ENCODE results near the gene FXR2.
A peak's percentile ranks its signal among the peaks of the same experiment; 100 is the strongest.
"Not testable (repeated sequence)": the region's sequence is repeated elsewhere in the genome, so short reads cannot be mapped to it uniquely, and the experiment has no call there.

The FXR2 gene

GRCh38 chr17:7627250-7628121, 12.8 kb upstream of the FXR2 start, which contains the start of gene SAT2:
Gene SAT2 (minus strand): TSS chr17:7627821. CDS start chr17:7627635, 186 bp downstream.
- peak; percentile 88 for DNase-seq

GRCh38 chr17:7626956-7627249, 12.2 kb upstream of the FXR2 start:
- no peak for DNase-seq

- no peak for DNase-seq
Observed at GRCh38 chr17:7626307-7626706, 11.6 kb upstream of the FXR2 start.

DNA sequence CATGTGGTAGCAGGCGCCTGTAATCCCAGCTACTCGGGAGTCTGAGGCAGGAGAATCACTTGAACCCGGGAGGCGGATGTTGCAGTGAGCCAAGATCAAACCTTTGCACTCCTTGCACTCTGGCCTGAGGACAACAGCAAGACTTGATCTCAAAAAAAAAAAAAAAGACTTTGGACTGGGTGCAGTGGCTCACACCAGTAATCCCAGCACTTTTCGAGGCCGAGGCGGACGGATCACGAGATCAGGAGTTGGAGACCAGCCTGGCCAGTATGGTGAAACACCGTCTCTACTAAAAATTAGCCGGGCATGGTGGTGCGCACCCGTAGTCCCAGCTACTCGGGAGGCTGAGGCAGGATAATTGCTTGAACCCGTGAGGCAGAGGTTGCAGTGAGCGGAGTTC, 11.1 kb upstream of the FXR2 start:
- not testable (repeated sequence) for DNase-seq

GRCh38 chr17:7623661-7624060, 9.0 kb upstream of the FXR2 start:
- no peak for DNase-seq

- no peak for DNase-seq
Observed at GRCh38 chr17:7620835-7621234, 6.1 kb upstream of the FXR2 start.

- DNase-seq, result no peak
Observed at GRCh38 chr17:7618608-7619007, 3.9 kb upstream of the FXR2 start.

DNA sequence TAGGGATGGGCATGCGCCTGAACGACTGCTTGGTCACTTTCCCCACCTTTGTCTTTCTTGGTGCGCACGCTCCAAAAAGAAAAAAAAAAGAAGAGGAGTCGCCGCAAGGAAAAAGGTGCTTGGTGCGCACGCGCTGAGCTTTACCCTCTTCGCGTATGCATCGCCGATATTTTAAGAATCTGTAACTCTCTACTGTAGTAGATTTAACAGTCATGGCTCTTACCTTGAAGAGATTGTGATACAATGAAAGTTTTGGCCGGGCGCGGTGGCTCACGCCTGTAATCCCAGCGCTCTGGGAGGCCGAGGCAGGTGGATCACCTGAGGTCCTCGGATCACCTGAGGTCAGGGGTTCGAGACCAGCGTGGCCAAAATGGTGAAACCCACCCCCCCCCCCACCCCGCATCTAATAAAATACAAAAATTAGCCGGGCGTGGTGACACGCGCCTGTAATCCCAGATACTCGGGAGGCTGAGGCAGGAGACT, 609 bp upstream of the FXR2 start:
- no peak for DNase-seq

GRCh38 chr17:7613769-7614424, 800 bp downstream of the FXR2 start:
- DNase-seq, result peak; percentile 37

DNA sequence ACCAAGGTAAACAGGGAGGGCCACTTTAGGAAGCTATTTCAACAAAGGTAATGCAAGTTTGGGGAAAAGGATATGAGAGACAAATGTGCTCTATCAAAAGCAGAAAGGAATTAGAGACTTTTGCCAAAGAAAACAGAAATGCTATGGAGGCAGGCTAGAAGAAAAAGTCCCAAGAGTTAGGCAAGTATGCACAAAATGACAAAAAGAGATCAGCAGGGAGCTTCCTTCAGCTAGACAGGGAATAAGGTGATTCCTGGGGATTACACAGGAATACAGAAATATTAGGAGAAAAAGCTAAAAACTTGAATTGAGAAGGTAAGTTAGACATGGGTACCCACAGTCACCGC, 2.4 kb downstream of the FXR2 start:
- no peak for DNase-seq

GRCh38 chr17:7611635-7612293, 2.9 kb downstream of the FXR2 start:
- no peak for DNase-seq

GRCh38 chr17:7610641-7611040, 4.1 kb downstream of the FXR2 start:
- no peak for DNase-seq

DNA sequence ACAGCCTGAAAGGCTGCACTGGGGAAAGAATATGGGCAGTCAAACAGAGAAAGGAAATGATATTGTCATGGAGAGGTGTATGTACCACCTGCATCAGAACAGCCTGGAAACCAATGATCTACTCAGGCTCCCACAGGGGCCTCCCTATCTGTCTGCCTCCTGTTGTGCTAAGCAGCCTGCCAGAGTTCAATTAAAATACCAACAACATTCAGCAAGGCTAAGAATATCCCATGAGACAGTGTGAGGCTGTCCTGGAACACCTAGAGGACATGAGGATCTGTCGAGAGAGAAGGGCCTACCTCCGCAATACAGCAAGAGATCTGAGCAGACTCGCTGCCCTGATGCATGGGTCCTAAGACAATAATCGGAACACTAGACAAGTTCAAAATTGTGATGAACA, 8.4 kb downstream of the FXR2 start:
- no peak for DNase-seq

GRCh38 chr17:7597561-7597960, 17.1 kb downstream of the FXR2 start:
- DNase-seq, result not testable (repeated sequence)

DNA sequence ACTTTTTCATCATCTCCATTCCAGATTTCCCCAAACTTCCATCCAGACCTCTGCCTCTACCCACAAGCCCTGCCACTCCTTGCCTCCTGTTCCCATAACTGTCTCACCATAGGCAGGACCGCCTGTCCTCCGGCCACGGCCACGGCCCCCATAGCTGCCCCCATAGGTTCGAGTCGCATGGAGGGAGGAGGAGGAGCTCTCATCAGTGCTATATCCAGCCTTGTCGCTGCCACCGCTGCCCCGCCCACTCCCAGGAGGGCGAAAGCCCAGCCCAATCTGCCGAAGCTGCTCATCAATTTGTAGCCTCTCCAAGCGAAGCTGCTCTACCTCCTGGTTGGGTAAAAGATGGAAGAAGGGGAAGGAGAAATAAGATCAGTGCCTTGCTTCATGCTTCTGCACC, 21.4 kb downstream of the FXR2 start:
- DNase-seq, result no peak

DNA sequence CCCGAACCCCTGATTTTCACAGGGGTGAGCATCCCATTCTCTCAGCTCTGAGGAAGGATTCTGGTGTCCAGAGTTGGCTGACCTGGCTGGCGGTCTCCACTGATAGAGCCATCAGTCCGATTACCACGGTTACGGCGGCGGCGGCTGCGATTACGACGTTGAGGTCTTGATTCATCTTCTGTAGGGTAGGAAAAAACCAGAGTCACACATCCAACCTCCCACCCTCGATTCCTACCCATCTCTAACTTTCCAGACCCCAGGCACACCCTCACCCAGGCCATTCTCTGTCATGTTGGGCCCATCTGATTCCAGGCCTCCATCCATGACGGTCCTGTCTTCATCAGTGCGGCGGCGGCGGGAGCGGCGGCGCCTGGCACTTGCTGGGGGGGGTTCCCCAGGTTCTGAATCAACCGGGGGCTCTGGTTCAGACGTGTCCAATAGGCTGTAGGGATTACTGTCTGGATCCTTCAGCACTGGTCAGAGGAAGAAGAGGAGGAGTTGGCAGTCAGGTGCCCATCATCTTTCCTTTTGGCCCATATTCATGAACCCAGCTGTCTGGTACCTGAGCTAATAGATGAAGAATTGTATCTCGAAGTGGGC, 22.2 kb downstream of the FXR2 start:
- no peak for DNase-seq

DNA sequence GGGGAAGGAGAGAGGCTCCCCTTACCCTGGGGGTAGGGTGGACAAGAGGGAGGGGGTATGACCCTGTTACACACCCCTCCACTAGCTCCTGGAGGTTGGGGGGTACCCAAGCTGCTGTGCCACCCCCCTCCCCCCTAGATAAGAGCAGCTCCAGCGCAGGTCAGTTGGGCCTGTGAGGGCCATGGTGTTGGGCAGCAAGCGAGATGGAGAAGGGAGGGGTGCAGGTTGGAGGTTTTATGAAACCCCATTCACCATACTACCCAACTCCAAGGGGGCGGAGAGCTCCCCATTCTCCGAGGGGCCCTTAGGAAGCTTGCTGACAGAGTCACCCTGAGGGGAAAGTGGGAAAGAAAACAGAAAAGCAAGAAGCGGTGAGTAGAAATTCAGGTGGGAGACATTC, 23.1 kb downstream of the FXR2 start:
- DNase-seq, result no peak

- DNase-seq, result peak; percentile 48
Observed at GRCh38 chr17:7590743-7591142, 24.0 kb downstream of the FXR2 start.

GRCh38 chr17:7589891-7590691, 24.6 kb downstream of the FXR2 start, which contains the start of gene SOX15:
Gene SOX15 (minus strand): TSS chr17:7590094. CDS start chr17:7589676, 418 bp downstream.
- peak; percentile 59 for DNase-seq

DNA sequence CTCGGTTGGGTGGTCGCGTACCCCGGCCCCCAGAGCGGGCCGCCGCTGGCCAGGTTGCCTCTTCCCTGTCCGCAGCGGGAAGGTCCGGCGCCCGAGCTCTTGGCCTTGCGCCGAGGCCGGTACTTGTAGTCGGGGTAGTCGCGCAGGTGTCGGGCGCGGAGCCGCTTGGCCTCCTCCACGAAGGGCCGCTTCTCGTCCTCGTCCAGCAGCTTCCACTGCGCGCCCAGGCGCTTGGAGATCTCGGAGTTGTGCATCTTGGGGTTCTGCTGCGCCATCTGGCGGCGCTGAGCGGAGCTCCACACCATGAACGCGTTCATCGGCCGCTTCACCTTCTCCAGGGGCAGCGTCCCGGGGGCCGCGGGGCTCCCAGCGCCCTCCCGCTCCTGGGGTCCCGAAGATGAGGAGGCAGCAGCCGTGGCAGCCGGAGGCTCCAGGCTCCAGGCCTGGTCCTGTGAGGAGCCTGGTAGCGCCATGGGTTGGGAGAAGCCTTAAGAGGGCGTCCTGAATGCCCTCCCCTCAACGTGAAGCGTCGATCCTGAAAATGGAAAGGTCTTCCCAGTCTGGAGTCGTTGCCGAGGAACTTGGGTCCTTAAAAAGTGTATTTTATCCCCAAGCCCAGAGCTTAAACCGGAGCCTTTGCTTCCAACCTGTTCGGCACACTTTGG, 25.4 kb downstream of the FXR2 start:
- peak; percentile 71 for DNase-seq

DNA sequence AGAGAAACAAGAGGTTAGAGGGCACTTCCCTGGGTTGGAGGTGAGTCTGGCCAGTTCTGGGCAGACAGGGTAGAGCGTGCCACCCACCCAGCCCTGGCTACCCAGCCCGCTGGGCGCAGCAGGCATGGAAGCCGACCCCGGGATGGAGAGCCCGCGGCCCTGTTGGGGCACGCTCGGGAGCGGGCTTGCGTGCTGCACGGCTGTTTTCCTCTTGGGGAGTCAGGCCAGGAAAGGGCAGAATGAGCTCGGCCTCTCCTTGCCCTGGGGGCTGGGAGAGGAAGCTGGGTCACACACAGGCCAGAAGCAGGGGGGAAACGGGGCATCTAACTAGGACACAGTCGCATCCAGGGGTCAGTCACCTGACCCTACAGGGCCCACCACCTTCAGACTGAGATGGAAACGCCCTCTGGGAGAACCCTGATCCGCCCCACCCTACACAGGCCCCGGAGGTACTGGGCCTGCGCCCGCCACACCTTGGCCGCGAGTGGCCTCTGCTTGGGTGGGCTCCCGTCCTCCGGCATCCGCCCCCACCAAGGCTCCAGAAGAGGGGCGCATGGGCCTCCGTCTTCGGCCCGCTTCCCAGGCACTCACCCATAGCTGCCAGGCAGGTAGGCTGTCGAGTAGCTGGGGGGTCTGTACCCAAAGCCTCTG, 26.0 kb downstream of the FXR2 start:
- DNase-seq, result no peak
